ENCODE results near the gene C7orf33. TPM values are rescaled to one million over a fixed set of nuclear protein-coding genes. Genes with fewer than 3 reads are reported as not detected.
A peak's percentile ranks its signal among the peaks of the same experiment; 100 is the strongest.

The C7orf33 gene, protein sequence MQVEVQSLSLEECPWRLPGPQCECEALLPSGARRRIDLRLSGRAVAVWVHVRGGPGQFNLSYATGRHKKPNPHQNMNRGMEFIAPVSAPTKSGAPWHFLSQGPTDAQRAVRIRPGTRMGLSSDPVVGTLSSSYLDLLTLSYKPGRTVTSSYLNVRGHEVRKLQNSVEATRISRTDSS
- total RNA-seq (2021) (not detected in 3 replicates), Bru-seq, nascent RNA (percentile 4 among the genes with signal in this experiment)
- long read RNA-seq, experiment 1: 0 reads
- long read RNA-seq, experiment 2: 0 reads
- long read RNA-seq, experiment 3: 0 reads

DNA sequence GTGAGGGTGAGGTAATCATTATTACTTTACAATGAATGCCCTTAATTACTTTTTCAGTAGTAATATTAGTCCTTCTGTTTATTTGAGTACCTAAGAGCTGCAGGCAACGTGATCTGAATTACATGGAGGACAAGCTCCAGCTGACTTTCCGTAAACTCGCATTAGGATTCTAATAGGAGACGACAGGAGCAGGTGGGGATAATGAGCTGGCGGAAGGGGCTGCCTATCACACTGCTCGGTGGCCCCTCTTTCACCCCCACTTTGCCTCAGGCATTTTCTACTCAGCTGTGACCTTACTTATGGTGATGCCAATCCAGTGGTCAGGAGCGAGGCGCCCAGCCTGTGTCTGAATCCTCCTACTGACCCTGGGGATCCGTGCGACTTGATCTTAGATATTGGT lies at the start of gene C7orf33:
TSS of gene C7orf33 (plus strand) at position 296 of the 400 bp plus-strand sequence. CDS start 160 bp downstream, outside the sequence.
- POLR2A ChIA-PET: no interaction called here

DNA sequence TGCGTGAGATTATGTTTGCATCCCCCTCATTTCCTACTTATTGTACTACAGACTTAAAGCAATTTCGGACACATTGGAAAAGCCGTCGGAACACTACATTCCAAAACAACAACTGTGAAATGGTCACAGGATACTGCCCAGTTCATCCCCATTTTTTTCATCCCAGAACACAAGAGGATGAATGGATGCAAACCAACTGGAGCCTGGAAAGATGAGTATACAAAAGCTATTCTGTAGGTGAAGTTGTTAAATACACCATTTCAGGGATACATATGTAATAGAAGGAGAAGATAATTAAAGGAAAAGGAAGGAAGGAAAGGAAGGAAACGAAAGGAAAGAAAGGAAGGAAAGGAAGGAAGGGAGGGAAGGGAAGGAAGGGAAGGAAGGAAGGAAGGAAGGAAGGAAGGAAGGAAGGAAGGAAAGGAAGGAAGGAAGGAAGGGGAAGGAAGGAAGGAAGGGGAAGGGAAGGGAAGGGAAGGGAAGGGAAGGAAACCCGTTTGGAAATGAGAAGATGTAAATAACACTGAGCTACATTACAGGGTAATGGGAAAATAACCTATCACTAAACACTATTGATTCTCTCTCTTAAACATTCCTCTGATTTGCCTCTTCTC lies 48.6 kb upstream of the C7orf33 start:
- DNase-seq (ENCODE audit: low spot score) (no peak), ATAC-seq (no peak)
- POLR2A ChIA-PET: interaction anchor here (0.6 kb wide), 1 partner anchor 147 kb away, joined by 5 read pairs; no protein-coding TSS in a partner anchor
- Mint-ChIP-seq H3K27me3 (ENCODE audit: low read depth) (no peaks in the 10 kb centered on the region), H3K4me3 (no peak overlapping the region), H3K36me3 (no peaks in the 10 kb centered on the region), H3K27ac (no peak overlapping the region), H3K4me1 (no peaks in the 10 kb centered on the region), H3K9me3 (0 out of 2 replicates have a peak, but pooled peaks cover 2% of the 10 kb centered on the region)
- CTCF ChIA-PET: no interaction called here
- TF ChIP-seq ATF1 (CRISPR knock-in tag; IDR thresholded peaks at IDR 0.05): no peak
- no peak for TF ChIP-seq ZNF138 (CRISPR knock-in tag; conservative IDR thresholded peaks at IDR 0.05)
- TF ChIP-seq HMGA2 (CRISPR knock-in tag; IDR thresholded peaks at IDR 0.05): no peak
- TF ChIP-seq ZBTB43 (CRISPR knock-in tag; IDR thresholded peaks at IDR 0.05): no peak
- no peak for TF ChIP-seq ZNF219 (CRISPR knock-in tag; IDR thresholded peaks at IDR 0.05; ENCODE audit: borderline replicate concordance)
- no peak for TF ChIP-seq ATF3 (CRISPR knock-in tag; conservative IDR thresholded peaks at IDR 0.05)
- no peak for TF ChIP-seq GABPB1 (CRISPR knock-in tag; IDR thresholded peaks at IDR 0.05)
- no peak for TF ChIP-seq NFATC4 (CRISPR knock-in tag; IDR thresholded peaks at IDR 0.05)
- TF ChIP-seq USF1 (CRISPR knock-in tag; IDR thresholded peaks at IDR 0.05): no peak
- no peak for TF ChIP-seq ARID4B (CRISPR knock-in tag; IDR thresholded peaks at IDR 0.05; ENCODE audit: borderline replicate concordance)
- TF ChIP-seq ELF4 (CRISPR knock-in tag; IDR thresholded peaks at IDR 0.05; ENCODE audit: low read depth): no peak
- no peak for TF ChIP-seq CDX4 (CRISPR knock-in tag; IDR thresholded peaks at IDR 0.05; ENCODE audit: borderline replicate concordance)

More for the DNA sequence above, at the start of gene C7orf33:
- H3K27me3 Mint-ChIP-seq (ENCODE audit: low read depth): peaks cover 22% of the 10 kb centered on the region
- DNase-seq (ENCODE audit: low spot score): no peak
- H3K4me3 Mint-ChIP-seq: no peak within 1 kb of the TSS
- ATAC-seq: peak; percentile 22; the same call in 1 of the 2 replicates
- 0 out of 2 replicates have a peak, but pooled peaks cover 3% of the 10 kb centered on the region for H3K9me3 Mint-ChIP-seq
- no peaks in the 10 kb centered on the region for H3K36me3 Mint-ChIP-seq
- peaks cover 52% of the 10 kb centered on the region for H3K4me1 Mint-ChIP-seq
- TF ChIP-seq PRDM15 (CRISPR knock-in tag; IDR thresholded peaks at IDR 0.05) (no peak), CREM (CRISPR knock-in tag; IDR thresholded peaks at IDR 0.05) (no peak), PRRX2 (CRISPR knock-in tag; IDR thresholded peaks at IDR 0.05) (no peak), GABPB1 (CRISPR knock-in tag; IDR thresholded peaks at IDR 0.05) (no peak), ZNF416 (CRISPR knock-in tag; IDR thresholded peaks at IDR 0.05) (no peak), ELF4 (CRISPR knock-in tag; IDR thresholded peaks at IDR 0.05; ENCODE audit: low read depth) (no peak)
- CTCF ChIA-PET: interaction anchor here (2.7 kb wide), 1 partner anchor 21 kb away, joined by 10 read pairs; no protein-coding TSS in a partner anchor
- H3K27ac Mint-ChIP-seq: no peak within 1 kb of the TSS
